LNCAP (cell line): Measurements from ENCODE around the gene GRK6.

Experiments used
- TF ChIP-seq, protein P1 (sequence below): fragments of 450-650 bp; IDR thresholded peaks from 2 replicates; pipeline ENCODE4 v1.5.1; 2017; ENCODE audit warnings: mild to moderate bottlenecking

The GRK6 gene

DNA sequence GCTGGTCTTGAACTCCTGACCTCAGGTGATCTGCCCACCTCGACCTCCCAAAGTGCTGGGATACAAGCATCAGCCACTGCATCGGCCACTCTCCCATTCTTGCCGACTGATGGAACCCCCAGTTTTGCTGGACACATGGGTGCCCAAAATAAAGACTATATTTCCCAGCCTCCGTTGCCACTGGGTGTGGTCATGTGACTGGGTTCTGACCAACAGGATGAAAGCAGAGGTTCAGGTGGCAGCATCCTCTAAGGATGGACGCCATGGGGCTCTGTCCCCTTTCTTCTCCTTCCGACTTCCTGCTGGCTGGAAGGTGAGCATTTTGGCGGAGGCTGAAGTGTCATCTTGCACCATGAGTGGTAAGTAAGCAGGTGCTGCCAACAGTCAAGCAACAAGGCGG, 60.7 kb downstream of the GRK6 start:
- TF ChIP-seq, protein P1, sequence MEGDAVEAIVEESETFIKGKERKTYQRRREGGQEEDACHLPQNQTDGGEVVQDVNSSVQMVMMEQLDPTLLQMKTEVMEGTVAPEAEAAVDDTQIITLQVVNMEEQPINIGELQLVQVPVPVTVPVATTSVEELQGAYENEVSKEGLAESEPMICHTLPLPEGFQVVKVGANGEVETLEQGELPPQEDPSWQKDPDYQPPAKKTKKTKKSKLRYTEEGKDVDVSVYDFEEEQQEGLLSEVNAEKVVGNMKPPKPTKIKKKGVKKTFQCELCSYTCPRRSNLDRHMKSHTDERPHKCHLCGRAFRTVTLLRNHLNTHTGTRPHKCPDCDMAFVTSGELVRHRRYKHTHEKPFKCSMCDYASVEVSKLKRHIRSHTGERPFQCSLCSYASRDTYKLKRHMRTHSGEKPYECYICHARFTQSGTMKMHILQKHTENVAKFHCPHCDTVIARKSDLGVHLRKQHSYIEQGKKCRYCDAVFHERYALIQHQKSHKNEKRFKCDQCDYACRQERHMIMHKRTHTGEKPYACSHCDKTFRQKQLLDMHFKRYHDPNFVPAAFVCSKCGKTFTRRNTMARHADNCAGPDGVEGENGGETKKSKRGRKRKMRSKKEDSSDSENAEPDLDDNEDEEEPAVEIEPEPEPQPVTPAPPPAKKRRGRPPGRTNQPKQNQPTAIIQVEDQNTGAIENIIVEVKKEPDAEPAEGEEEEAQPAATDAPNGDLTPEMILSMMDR = no peak

DNA sequence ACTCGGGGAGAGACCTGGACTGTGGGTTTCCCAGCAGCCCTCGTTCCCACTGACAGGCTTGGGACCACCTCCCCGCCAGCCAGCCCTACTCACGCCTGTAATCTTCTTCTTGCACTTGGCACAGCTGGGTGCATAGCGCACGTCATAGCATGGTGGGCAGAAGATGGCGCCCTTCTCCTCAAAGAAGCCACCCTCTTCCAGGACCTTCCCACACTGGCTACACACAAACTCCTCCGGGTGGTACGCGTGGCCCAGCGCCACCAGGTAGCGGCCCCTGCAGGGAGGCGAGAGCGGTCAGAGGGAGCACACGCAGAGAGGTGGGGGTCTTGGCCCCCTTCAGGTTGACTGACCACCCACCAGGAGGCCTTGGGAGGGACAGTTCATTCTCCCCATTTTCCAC, 61.5 kb downstream of the GRK6 start:
- TF ChIP-seq, protein P1 = peak; percentile 17; the same call in 1 of the 2 replicates

DNA sequence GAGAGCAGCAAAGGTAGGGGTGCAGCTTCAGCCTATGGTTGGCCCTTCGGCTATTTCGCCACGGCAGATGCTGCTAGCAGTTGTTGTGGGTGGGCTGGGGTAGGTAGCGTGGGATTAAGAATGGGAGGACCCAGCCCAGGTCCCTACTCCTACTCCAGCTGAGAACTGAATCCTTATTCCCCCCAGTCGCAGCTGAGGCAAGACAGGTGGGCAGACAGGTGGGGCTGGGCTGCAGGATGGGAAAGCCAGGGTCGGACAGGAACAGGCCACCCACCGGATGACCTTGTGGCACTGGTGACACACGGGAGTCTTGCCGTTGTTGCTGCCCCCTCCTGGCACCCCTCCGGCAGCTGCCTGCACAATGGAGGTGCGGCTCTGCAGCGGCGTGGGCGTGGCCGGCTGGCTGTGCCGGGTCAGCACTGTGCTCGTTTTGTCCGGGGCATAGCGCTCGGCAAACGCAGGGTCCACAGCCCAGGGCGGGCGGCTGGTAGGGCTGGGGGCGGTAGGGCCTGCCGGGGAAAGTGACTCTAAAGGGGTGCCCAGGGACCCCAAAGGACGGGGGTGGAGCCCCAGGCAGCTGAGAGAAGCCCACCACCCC, 62.7 kb downstream of the GRK6 start:
- TF ChIP-seq, protein P1 = no peak

DNA sequence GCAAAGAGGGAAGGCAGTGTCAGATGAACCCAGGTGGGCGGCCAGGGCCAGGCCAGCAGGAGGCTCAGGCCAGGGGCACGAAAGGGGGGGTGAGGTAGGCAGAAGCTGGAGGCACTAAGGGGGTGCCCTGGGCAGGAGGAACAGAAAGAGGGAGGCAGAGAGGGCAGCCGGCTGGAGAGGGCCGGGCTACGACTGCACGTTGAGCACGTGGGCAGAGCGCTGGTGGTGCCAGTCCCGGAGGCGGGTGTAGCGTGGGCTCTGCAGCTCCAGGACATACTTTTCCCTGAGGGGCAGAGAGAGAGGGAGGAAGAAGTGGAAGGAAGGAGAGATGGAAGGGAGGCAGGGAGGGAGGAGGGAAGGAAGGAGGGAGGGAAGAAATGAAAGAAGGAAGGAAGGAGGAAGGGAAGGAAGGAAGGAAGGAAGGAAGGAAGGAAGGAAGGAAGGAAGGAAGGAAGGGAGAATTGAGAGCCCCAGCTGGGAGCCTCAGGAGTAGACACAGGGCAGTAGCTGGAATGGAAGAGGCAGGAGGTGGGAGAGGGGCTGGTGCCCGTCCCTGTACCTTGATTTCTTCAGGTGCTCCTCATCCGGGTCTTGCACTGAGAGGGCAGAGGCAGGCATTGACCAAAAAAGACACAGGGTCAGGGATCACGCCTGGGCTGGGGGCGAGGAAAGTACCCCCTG, 64.0 kb downstream of the GRK6 start:
- TF ChIP-seq, protein P1 = no peak

DNA sequence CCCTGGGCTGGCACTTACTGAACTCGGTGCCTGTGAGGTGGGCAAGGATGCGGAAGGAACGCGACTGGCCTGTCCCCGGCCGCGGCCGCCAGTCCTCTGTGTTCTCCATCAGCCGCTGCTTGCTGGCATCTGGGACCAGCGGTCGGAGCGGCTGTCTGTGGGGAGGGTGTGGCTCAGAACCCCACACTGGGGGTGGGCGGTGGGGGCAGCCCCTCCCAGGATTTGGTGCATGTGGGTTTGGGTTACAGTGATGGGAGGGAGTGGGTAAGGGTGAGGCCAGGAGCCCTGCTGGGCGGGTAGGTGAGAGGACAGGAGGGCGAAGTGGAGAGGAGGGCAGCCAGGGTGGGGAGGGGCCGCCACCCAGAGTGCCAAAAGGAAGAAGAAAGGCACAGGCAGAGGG, 64.5 kb downstream of the GRK6 start:
- TF ChIP-seq, protein P1 = no peak

DNA sequence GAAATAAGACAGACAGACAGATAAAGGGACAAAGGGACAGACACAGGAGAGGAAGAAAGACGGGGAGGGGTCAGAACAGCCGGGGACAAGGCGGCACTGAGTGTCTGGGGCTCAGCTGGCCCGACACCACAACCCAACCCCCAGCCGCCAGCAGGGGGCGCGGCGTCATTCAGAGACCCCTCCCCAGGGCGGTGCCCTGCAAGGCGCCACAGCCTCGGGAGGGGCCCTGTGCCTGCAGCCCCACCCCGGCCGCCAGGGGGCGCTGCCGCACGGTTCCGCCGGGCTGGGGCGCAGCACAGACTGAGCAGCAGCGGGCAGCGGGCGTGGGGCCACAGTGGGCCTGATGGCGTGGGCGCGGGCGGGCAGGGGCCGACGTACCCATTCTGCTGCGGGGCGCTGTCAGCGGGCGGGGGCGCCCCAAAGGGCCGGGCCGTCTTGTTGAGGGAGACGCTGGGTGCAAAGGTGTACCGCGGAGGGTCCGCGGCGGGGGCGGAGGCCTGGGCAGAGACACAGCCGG, 65.0 kb downstream of the GRK6 start:
- TF ChIP-seq, protein P1 = peak; percentile 67

DNA sequence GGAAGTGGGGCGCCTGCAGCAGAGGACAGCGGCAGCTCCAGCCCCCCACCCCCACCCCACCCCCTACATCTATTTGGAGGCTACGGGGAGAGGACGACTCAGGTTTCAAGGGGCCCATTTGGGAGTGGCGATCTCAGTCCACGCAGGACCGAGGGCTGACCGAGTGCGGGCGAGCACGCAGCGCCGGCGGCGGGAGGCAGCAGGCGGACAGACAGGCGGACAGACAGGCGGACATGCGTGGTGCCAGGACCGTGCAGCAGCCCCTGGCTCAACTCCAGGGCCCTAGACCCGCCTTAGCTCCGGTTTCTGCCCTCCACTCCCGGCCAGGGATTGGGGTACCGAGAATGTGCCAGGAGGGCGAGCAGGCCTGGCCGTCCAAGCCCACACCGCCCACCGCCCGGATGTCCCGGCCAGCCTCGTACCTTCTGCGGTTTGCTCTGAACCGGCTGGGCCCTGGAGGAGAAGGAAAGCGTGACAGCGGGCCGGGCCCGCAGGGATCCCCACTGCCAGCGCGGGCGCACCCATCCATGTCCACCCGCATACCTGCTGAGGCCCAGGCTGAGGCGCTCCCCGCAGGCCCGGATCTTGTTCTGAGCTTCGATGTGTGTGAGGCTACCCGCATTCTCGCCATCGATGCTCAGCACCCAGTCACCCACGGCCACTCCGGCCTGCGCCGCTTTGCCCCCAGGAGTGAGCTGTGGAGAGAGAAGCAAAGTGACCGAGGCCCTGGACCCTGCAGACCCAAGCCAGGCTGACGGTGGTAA, 65.7 kb downstream of the GRK6 start:
- TF ChIP-seq, protein P1 = no peak
